OCI-LY3 (cell line): ENCODE results near the gene DNMT3A.

Experiments
- EZH2phosphoT487 ChIP-seq: fragments of 200-600 bp; shearing (Covaris generic); IDR thresholded peaks from 2 replicates; pipeline ENCODE4 v1.6.1; 2018; ENCODE audit warnings: antibody characterized with exemption, mixed run types, low read depth
- TF ChIP-seq, protein P1 (sequence below): fragments of 200-600, 300-600 bp; sonication (generic); IDR thresholded peaks from 2 replicates; pipeline ENCODE4 v1.5.1; 2014; ENCODE audit warnings: antibody characterized with exemption, low read length, low read depth

DNA sequence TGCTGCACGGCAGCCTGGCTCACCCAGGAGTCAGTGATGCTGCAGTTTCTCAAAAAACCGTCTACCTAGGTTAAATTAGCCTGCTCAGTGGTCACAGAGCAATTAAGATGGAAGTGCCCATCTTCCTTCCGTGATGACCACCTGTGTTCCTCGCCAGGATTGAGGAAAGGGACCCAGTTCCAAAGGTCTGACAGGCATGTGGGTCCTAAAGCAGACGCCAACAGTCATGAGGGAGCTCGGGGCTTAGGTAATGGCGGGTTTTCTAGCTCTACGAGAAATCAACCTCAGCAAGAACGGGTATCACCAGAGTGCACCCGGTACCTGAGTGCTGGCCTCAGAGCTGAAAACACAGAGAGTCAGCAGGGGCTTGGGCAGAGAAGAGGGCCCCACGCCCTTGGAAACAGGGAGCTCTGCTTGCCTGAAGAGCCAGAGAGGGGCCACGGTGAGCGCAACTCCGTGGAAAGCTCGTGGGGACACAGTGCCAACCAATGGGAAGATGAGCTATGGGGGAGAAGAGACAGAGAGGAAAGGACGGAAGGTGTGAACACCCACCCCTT is 34.3 kb upstream of the DNMT3A start:
- TF ChIP-seq, protein P1, sequence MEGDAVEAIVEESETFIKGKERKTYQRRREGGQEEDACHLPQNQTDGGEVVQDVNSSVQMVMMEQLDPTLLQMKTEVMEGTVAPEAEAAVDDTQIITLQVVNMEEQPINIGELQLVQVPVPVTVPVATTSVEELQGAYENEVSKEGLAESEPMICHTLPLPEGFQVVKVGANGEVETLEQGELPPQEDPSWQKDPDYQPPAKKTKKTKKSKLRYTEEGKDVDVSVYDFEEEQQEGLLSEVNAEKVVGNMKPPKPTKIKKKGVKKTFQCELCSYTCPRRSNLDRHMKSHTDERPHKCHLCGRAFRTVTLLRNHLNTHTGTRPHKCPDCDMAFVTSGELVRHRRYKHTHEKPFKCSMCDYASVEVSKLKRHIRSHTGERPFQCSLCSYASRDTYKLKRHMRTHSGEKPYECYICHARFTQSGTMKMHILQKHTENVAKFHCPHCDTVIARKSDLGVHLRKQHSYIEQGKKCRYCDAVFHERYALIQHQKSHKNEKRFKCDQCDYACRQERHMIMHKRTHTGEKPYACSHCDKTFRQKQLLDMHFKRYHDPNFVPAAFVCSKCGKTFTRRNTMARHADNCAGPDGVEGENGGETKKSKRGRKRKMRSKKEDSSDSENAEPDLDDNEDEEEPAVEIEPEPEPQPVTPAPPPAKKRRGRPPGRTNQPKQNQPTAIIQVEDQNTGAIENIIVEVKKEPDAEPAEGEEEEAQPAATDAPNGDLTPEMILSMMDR, result no peak
- no peak for TF ChIP-seq EZH2phosphoT487
